GM10266 (cell line): ENCODE data around the gene EGR4.

Experiments
- DNase-seq: peaks from one replicate; pipeline ENCODE4 v3.0.0; 2012; ENCODE audit errors: extremely low spot score
- CTCF ChIP-seq: IDR thresholded peaks from 2 replicates; pipeline ENCODE4 v1.5.1; 2012; ENCODE audit warnings: mild to moderate bottlenecking, low read depth; ENCODE audit not compliant: control insufficient read depth, insufficient read depth; ENCODE audit errors: missing control alignments

The EGR4 gene

GRCh38 chr2:73249636-73250035 lies 43.7 kb downstream of the EGR4 start:
- no peak for TF ChIP-seq CTCF
- DNase-seq: no peak

- DNase-seq: no peak
Measured at GRCh38 chr2:73246850-73247249, 46.5 kb downstream of the EGR4 start.

GRCh38 chr2:73244580-73244979 lies 48.8 kb downstream of the EGR4 start:
- no peak for DNase-seq
- TF ChIP-seq CTCF: no peak

More at GRCh38 chr2:73246850-73247249, 46.5 kb downstream of the EGR4 start:
- TF ChIP-seq CTCF: no peak

GRCh38 chr2:73243884-73244570 lies 49.3 kb downstream of the EGR4 start:
- no peak for DNase-seq

More at GRCh38 chr2:73243884-73244570, 49.3 kb downstream of the EGR4 start:
- no peak for TF ChIP-seq CTCF
